ENCODE results near the gene PPM1D.

The PPM1D gene

DNA sequence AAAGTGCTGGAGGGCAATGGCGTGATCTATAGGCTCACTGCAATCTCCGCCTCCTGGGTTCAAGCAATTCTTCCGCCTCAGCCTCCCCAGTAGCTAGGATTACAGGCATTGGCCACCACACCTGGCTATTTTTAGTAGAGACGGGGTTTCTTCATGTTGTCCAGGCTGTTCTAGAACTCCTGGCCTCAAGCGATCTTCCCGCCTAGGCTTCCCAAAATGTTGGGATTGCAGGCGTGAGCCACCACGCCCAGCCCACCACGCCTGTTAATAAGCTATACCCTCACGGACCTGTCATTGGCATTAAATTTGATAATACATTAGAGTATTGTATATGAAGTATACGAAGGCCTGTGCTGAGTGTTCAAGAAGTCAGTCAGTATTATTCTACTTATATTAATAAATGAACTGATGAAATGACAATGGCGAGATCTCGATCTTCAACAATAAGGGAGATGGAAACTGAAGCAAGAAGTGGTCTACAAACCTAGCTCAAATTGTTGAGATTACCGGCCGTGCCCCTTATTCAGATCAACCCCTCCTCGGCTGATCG, 76.8 kb downstream of the PPM1D start:
- no peak for DNase-seq

DNA sequence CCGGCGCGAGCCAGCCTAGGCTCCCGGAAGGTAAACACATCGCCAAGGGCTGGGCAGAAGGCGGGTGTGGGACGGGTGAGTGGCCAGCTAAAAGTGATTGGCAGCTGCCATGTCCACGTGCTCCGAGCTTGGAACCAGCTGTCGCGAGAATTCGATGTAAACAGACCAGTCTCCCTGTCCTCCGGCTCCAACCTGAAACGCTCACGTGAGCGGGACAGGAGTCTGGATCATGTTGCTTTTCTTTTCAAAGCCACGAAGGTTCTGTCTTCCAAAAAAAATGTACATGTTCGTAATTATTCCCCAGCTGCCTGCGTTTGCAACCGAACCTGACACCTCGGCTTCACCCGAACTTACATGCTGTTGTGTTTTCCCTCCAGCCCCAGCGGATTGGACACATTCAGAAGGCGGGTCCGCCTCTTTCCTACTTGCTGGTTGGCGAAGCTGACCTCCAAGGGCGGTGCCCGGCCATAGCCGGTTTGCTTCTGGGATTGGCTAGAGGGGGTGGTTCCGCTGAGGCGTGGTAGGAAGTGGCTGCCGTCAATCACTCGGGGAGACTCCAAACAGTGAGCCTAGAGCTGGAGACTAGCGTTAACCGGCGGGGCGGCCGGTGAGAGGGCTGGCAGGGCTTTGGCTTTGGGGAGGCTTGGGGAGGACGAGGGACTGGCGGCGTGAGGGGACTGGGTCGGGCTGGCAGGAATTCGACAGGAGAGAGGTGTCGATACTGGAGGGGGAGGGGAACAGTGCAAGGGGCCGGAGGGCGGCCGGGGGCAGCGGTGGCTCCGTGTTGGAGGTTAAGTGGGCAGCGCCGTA, 77.5 kb downstream of the PPM1D start, which contains the start of gene BCAS3:
Gene BCAS3 (plus strand): TSS at position 544 of the 810 bp plus-strand sequence.
- DNase-seq = peak; percentile 99

DNA sequence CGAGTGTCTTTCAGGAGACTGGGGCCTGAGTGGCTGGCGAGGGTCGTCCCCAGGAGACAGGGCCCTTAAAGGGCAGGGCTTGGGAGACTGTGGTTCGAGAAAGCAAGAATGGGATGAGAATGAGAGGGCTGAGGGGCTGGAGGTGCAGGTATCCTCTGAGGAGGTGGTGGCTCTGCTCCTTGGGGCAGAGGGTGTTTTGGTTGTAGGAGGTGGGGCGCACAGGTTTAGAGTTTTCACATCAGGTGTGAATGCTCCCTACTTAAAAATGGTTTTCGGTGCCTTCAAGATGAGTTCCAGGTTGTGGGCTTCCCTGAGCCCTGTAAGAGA, 78.1 kb downstream of the PPM1D start:
- DNase-seq = no peak

DNA sequence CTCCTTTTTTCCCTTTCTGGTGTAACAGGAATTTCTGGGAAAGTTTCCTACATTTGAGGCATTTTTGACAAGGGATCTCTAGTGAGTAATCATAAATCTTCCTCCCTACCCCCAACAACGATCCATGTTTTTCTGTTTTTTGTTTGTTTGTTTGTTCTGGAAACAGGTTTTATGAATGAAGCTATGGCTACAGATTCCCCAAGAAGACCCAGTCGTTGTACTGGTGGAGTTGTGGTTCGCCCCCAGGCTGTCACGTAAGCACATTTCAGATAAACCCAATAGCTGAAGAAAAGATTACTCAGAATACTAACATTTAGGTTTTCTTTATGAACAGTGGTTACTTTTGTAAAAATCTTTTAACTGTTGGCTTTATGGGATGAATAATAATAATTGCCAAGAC, 79.3 kb downstream of the PPM1D start:
- no peak for DNase-seq

DNA sequence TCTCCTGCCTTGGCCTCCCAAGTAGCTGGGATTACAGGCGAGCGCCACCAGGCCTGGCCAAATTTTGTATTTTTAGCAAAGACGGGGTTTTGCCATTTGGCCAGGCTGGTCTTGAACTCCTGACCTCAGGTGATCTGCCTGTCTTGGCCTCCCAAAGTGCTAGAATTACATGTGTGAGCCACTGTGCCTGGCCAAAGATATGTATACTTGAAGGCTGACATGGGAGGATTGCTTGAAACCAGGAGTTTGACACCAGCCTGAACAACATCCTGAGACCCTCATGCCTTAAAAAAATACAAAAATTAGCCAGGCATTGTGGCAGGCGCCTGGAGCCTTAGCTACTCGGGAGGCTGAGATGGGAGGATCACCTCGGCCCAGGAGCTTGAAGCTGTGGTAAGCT, 80.8 kb downstream of the PPM1D start:
- DNase-seq = no peak

DNA sequence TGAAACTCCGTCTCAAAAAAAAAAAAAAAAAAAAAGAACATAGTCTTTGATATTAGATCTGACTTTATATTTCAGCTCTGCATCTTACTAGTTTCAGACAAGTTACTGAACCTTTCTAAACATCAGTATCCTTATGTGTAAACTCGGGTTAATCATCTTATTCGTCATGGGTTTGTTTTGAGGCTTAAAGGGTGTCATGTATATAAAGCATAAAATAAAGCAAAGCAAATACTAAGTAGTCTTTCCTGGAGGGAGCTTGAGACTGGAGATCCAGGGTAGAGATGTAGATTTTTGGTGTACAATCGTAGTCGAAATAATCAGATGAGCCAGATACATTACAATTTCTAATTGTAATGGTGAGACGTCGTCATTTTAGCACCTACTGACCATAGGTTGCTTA, 85.4 kb downstream of the PPM1D start:
- DNase-seq = no peak

DNA sequence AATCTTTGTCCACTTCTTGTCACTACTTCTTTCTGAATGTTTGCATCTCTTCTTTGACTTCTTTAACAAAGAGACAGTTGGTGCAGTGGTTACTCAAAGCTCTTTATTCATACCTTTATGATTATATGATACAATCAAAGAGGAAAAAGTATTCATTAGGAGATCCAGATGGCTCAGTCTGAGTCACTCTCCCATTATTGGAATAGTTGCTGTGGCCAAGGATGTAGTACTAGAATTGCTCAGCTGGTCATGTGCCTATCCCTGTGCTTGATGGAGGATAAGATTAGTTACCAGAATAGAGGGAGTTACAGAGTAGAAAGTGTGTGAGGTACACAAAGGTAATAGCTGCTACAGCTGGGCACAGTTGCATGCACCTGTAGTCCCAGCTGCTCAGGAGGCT, 96.0 kb downstream of the PPM1D start:
- no peak for DNase-seq

DNA sequence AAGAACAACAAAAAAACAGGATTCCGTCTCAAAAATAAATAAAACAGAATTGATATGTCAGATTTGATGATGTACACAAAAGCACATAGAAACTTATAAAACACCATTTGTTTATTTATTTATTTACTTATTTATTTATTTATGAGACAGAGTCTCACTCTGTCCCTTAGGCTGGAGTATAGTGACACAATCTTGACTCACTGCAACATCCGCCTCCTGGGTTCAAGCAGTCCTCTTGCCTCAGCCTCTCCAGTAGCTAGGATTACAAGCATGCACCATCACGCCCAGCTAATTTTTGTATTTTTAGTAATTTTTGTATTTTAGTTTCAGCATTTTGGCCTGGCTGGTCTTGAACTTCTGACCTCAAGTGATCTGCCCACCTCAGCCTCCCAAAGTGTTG, 99.1 kb downstream of the PPM1D start:
- no peak for DNase-seq

DNA sequence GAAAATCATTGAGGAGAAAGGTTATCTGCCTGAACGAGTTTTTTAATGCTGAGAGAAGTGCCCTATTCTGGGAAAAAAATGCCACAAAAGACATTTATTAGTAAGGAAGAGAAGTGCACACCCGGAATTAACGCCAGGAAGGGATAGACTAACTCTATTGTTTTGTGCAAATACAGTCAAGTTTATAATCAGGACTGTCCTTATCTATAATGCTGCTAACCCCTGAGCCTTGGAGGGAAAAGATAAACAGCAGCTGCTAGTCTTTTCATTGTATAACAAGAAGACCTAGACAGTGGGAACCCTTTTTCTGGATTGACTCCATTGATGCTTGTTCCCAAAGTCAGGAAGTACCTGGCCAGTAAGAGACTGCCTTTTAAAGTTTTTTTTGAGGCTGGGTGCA, 104.2 kb downstream of the PPM1D start:
- no peak for DNase-seq

DNA sequence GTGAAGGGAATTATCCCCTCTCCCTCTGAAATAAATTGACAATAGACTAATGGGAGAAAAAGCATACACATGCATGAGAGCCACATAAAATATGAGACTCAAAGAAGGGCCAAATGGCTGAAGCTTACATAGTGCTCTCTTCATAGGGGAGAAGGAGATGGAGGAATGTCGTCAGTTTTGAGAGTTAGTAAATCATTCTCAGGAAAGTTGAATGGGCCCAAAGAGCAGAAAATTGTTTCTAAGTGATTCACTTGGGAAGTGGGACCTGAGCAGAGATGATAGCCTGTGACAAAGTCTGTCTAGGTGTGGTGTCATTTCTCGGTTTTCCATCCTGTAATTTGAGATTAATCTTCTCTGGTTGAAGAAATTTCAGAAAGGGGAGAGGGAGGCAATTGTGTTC, 112.7 kb downstream of the PPM1D start:
- no peak for DNase-seq

DNA sequence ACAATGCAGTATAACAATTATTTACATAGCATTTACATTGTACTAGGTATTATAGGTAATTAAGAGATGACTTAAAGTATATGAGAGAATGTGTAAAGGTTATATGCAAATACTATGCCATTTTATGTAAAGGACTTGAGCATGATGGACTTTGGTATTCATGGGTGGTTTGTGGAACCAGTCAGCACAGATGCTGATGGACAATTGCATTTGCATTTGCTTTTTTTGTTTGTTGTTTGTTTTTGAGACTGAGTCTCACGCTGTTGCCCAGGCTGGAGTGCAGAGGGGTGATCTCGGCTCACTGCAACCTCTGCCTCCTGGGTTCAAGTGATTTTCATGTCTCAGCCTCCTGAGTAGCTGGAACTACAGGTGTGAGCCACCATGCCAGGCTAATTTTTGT, 113.6 kb downstream of the PPM1D start:
- no peak for DNase-seq
